ENCODE results near the gene SLC22A17.

SLC22A17 gene

DNA sequence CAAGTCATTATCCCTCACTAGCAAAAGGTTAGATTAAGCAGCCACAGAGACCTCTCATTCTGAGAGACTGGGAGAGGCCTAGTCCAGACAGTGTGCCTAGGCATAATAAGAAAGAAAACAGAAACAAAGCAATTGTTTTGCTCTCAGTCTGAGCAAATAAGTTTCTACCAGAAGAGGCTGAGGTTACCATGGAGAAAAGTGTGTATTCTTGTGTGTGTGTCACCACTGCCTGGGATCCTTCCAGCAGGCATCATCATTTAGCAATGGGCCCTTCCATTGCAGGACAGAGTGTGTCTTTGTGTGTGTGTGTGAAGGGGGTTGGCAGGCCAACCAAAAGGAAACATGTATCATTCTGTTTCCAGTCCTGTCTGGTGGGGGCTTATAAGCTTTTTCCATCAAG is 8.6 kb upstream of the SLC22A17 start:
- no peak for TF ChIP-seq CTCF (IDR thresholded peaks at IDR 0.05; ENCODE audit: low read length, missing control alignments)
- no peak overlapping the region for H3K4me3 ChIP-seq (replicated peaks; ENCODE audit: low read depth, low read length)
- peak; percentile 46 for DNase-seq (ENCODE audit: low read depth)

- no peak overlapping the region for H3K4me3 ChIP-seq (replicated peaks; ENCODE audit: low read depth, low read length)
- TF ChIP-seq CTCF (IDR thresholded peaks at IDR 0.05; ENCODE audit: low read length, missing control alignments): no peak
- DNase-seq (ENCODE audit: low read depth): no peak
Observed at GRCh38 chr14:23360496-23360895, 7.8 kb upstream of the SLC22A17 start.

DNA sequence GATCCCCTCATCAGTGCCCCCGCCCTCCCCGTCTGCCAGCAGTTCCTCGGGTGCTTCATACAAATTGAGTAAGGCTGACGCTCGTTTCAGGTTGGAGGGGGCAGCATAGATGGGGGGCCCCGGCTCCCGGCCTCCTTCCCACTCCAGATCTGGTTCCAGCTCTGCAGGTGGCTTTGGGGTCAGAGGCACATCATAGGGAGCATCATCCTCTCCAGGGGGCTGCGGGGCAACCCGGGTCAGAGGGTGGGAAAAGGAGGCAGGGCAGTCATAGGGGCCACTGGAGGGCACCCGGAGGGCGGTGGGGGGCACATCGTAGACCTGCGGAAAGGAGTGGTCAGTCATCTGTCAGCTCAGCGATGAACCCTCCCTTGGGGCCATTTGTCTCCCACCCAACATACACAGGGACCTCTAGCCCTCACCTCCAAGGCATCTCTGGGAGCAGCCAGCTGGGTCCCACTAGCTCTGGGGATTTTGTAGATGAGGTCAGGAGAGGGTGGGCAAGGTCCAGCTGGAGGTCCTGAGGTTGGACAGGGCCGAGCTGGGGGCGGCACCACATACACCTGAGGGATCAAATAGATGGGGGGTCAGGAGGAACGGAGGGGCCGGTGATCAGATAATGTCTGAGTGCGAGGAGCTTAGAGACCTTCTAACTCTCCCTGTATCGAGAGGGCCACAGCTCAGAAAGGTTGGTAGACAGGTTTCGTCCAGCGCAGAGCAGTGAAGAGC is 7.2 kb upstream of the SLC22A17 start:
- no peak for TF ChIP-seq CTCF (IDR thresholded peaks at IDR 0.05; ENCODE audit: low read length, missing control alignments)
- DNase-seq (ENCODE audit: low read depth): no peak
- H3K4me3 ChIP-seq (replicated peaks; ENCODE audit: low read depth, low read length): no peak overlapping the region

- H3K4me3 ChIP-seq (replicated peaks; ENCODE audit: low read depth, low read length): no peak overlapping the region
- no peak for DNase-seq (ENCODE audit: low read depth)
- TF ChIP-seq CTCF (IDR thresholded peaks at IDR 0.05; ENCODE audit: low read length, missing control alignments): no peak
Observed at GRCh38 chr14:23359167-23359626, 6.5 kb upstream of the SLC22A17 start.

DNA sequence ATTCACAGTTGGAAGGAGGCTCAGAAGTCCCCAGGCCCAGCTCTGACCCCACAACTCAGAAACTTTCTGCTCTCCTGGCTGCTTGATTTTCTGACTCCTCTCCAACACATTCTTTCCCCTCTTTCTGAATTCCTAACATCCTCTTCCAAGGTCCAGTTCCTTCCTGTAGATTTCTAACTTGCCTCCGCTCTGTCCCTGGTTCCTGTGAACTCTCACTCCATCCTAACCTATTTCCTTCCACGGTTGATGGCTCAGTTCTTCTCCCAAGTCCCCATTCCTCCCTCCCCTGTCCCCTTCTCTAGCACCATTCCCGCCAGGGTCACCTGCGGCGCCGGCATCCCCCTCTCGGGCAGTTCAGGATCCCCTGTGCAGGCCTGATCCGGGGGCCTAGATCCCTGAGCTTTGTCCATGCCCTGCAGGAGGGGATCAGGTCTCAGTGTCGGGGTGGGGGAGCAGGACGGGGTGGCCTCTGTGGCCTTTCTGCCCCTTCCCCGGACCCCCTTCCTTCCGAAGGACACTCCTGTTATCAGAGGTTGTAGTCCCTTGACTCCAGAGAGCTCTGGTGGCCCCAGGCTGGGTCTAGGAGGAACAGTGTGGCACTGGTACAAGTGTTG is 6.0 kb upstream of the SLC22A17 start:
- no peak for DNase-seq (ENCODE audit: low read depth)
- no peak for TF ChIP-seq CTCF (IDR thresholded peaks at IDR 0.05; ENCODE audit: low read length, missing control alignments)
- H3K4me3 ChIP-seq (replicated peaks; ENCODE audit: low read depth, low read length): no peak overlapping the region

DNA sequence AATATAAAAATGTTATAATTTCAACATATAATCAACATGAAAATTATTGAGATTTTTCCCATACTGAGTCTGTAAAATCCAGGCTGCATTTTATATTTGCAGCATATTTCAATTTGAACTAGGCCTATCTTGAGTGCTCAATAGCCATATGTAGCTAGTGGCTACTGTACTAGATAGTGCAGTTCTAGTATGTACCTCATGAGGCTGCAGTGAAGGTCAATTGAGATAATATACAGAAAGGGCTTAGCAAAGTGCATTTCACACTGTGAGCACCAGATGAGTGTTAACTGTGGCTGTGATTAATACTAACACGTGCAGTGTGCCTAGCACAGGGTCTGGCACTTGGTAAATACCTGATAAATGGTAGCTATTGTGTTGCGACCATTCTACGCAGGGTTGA is 5.4 kb upstream of the SLC22A17 start:
- DNase-seq (ENCODE audit: low read depth): no peak
- TF ChIP-seq CTCF (IDR thresholded peaks at IDR 0.05; ENCODE audit: low read length, missing control alignments): no peak

DNA sequence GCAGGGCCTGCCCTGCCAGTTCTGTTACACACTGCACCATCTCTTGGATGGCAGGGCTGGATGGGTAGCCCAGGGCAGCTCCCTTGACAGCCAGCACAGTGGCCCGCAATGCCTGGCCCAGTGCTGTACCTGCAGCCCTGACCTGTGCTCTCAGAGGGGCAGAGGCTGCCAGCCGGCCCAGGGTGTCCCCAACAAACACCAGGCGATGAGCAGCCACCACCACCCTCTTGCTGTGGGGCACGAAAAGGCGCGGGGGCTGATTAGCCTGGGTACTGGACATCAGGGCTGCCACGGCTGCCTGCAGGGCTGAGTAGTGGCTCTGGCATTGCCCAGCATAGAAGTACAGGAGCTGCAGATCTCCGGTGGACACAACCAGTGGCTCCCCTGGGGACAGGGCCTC is 4.6 kb upstream of the SLC22A17 start:
- no peak for TF ChIP-seq CTCF (IDR thresholded peaks at IDR 0.05; ENCODE audit: low read length, missing control alignments)
- no peak overlapping the region for H3K4me3 ChIP-seq (replicated peaks; ENCODE audit: low read depth, low read length)
- DNase-seq (ENCODE audit: low read depth): no peak

More for the DNA sequence above, 5.4 kb upstream of the SLC22A17 start:
- no peak overlapping the region for H3K4me3 ChIP-seq (replicated peaks; ENCODE audit: low read depth, low read length)

All from fibroblast of pulmonary artery (primary cell).